HEK293 (cell line): ENCODE data around the gene FLYWCH1.

ENCODE experiments used
- CTCF ChIA-PET: fragments of 350-600 bp; formaldehyde crosslinking; extraction: SDS; loops from one replicate; lab custom pipeline; 2021; ENCODE audit warnings: antibody characterized with exemption; lab: Yijun Ruan, JAX
- POLR2A ChIA-PET: fragments of 300-600 bp; formaldehyde crosslinking; extraction: SDS; loops from one replicate; lab custom pipeline; 2020; ENCODE audit warnings: antibody characterized with exemption, inconsistent platforms; lab: Yijun Ruan, JAX
- H3K27ac ChIP-seq: fragments of 200-500 bp; sonication (Bioruptor generic); 2 replicates; pipeline ENCODE4 v1.5.1; 2014; ENCODE audit warnings: low read depth, low read length, control low read depth, inconsistent platforms; ENCODE audit errors: extremely low read depth
- H3K36me3 ChIP-seq, 2 experiments: fragments of 200-500 bp in 1 of 2; sonication (Bioruptor generic) in 1 of 2; 1 replicate in 1 of 2; 2 replicates in 1 of 2; pipeline ENCODE4 v1.5.1; 2014 to 2017; ENCODE audit warnings: inconsistent platforms in 2 of 2, low read length in 2 of 2; ENCODE audit not compliant: control insufficient read depth in 2 of 2, insufficient read depth in 1 of 2
- H3K4me1 ChIP-seq: fragments of 200-500 bp; sonication (Bioruptor generic); 2 replicates; pipeline ENCODE4 v1.5.1; 2014; ENCODE audit warnings: mild to moderate bottlenecking, low read length, inconsistent platforms; ENCODE audit not compliant: control insufficient read depth, insufficient read depth
- H3K4me3 ChIP-seq: 2 replicates; pipeline ENCODE4 v1.5.1; 2011; ENCODE audit warnings: low read depth, mild to moderate bottlenecking, control low read depth, low read length, moderate library complexity
- H3K9me3 ChIP-seq: fragments of 200-500 bp; sonication (Bioruptor generic); 2 replicates; pipeline ENCODE4 v1.5.1; 2014; ENCODE audit warnings: low read depth, low read length, inconsistent platforms; ENCODE audit not compliant: control insufficient read depth, insufficient read depth
- BCL11A ChIP-seq: fragments of 450-650 bp; formaldehyde crosslinking; IDR thresholded peaks from 2 replicates; pipeline ENCODE4 v1.5.1; 2016; ENCODE audit warnings: low read depth, missing biosample characterization, missing genetic modification characterization
- GLI2 ChIP-seq: fragments of 450-650 bp; formaldehyde crosslinking; IDR thresholded peaks from 2 replicates; pipeline ENCODE4; 2017; ENCODE audit warnings: missing biosample characterization, missing genetic modification characterization, low read depth, borderline replicate concordance
- GLIS1 ChIP-seq: fragments of 450-650 bp; formaldehyde crosslinking; IDR thresholded peaks from 2 replicates; pipeline ENCODE4 v1.5.1; 2016; ENCODE audit warnings: missing biosample characterization, missing genetic modification characterization
- PRDM10 ChIP-seq: fragments of 450-650 bp; formaldehyde crosslinking; IDR thresholded peaks from 2 replicates; pipeline ENCODE4 v1.5.1; 2016; ENCODE audit warnings: missing biosample characterization, missing genetic modification characterization
- SP3 ChIP-seq: fragments of 450-650 bp; formaldehyde crosslinking; IDR thresholded peaks from 2 replicates; pipeline ENCODE4 v1.5.1; 2016; ENCODE audit warnings: missing biosample characterization, missing genetic modification characterization
- ZBTB10 ChIP-seq: fragments of 450-650 bp; formaldehyde crosslinking; IDR thresholded peaks from 2 replicates; pipeline ENCODE4 v1.5.1; 2016; ENCODE audit warnings: missing biosample characterization, missing genetic modification characterization
- ZFP37 ChIP-seq: fragments of 450-650 bp; formaldehyde crosslinking; IDR thresholded peaks from 2 replicates; pipeline ENCODE4 v1.5.1; 2016; ENCODE audit warnings: missing biosample characterization, missing genetic modification characterization
- ZFP41 ChIP-seq: fragments of 450-650 bp; formaldehyde crosslinking; IDR thresholded peaks from 2 replicates; pipeline ENCODE4 v1.5.1; 2016; ENCODE audit warnings: missing biosample characterization, missing genetic modification characterization, borderline replicate concordance
- ZIC2 ChIP-seq: fragments of 450-650 bp; formaldehyde crosslinking; IDR thresholded peaks from 2 replicates; pipeline ENCODE4 v1.5.1; 2016; ENCODE audit warnings: missing biosample characterization, missing genetic modification characterization
- ZNF133 ChIP-seq: fragments of 450-650 bp; formaldehyde crosslinking; IDR thresholded peaks from 2 replicates; pipeline ENCODE4 v1.5.1; 2016; ENCODE audit warnings: missing biosample characterization, missing genetic modification characterization
- ZNF140 ChIP-seq: fragments of 450-650 bp; formaldehyde crosslinking; IDR thresholded peaks from 2 replicates; pipeline ENCODE4 v1.5.1; 2016; ENCODE audit warnings: missing biosample characterization, missing genetic modification characterization
- ZNF175 ChIP-seq: fragments of 450-650 bp; formaldehyde crosslinking; IDR thresholded peaks from 2 replicates; pipeline ENCODE4 v1.5.1; 2016; ENCODE audit warnings: missing biosample characterization, missing genetic modification characterization
- ZNF223 ChIP-seq: fragments of 450-650 bp; formaldehyde crosslinking; IDR thresholded peaks from 2 replicates; pipeline ENCODE4 v1.5.1; 2016; ENCODE audit warnings: missing biosample characterization, missing genetic modification characterization
- ZNF274 ChIP-seq, 2 experiments: fragments of 200-500 bp in 1 of 2; fragments of 450-650 bp in 1 of 2; sonication (Bioruptor generic) in 1 of 2; formaldehyde crosslinking in 1 of 2; IDR thresholded peaks; 2 replicates each; pipeline versions ENCODE4 v1.5.1 to v1.6.1; 2014 to 2016; ENCODE audit warnings: borderline replicate concordance in 1 of 2, inconsistent platforms in 1 of 2, low read length in 1 of 2, missing biosample characterization in 1 of 2, missing genetic modification characterization in 1 of 2
- ZNF350 ChIP-seq: fragments of 450-650 bp; formaldehyde crosslinking; IDR thresholded peaks from 2 replicates; pipeline ENCODE4 v1.5.0; 2017; ENCODE audit warnings: missing biosample characterization, mild to moderate bottlenecking, missing genetic modification characterization
- ZNF433 ChIP-seq: fragments of 450-650 bp; formaldehyde crosslinking; IDR thresholded peaks from 2 replicates; pipeline ENCODE4 v1.5.1; 2016; ENCODE audit warnings: missing biosample characterization, missing genetic modification characterization, low read depth
- ZNF529 ChIP-seq: fragments of 450-650 bp; formaldehyde crosslinking; IDR thresholded peaks from 2 replicates; pipeline ENCODE4 v1.5.1; 2017; ENCODE audit warnings: missing genetic modification characterization, missing biosample characterization; ENCODE audit not compliant: insufficient replicate concordance
- ZNF549 ChIP-seq: fragments of 450-650 bp; IDR thresholded peaks from 2 replicates; pipeline ENCODE4 v1.5.1; 2018; ENCODE audit warnings: missing biosample characterization, missing genetic modification characterization, mild to moderate bottlenecking, inconsistent platforms, moderate library complexity
- ZNF555 ChIP-seq: fragments of 450-650 bp; formaldehyde crosslinking; conservative IDR thresholded peaks from 2 replicates; pipeline ENCODE4 v1.5.1; 2017; ENCODE audit warnings: missing biosample characterization, mild to moderate bottlenecking, missing genetic modification characterization, inconsistent platforms
- ZNF692 ChIP-seq: fragments of 450-650 bp; formaldehyde crosslinking; IDR thresholded peaks from 2 replicates; pipeline ENCODE4 v1.5.1; 2016; ENCODE audit warnings: missing biosample characterization, missing genetic modification characterization

The FLYWCH1 gene

GRCh38 chr16:2899564-2900072 is 12.1 kb upstream of the FLYWCH1 start:
- ChIA-PET CTCF (interaction anchor here (0.6 to 0.7 kb wide), 3 partner anchors 28 to 283 kb away, joined by 3 to 8 read pairs (median 3); no protein-coding TSS in a partner anchor), POLR2A (interaction anchor here (0.7 to 1.4 kb wide), 3 partner anchors 17 to 123 kb away, joined by 3 to 9 read pairs (median 4); partner anchors contain the start of gene FLYWCH2)
- H3K4me3 ChIP-seq: no peak overlapping the region

GRCh38 chr16:2900526-2901075 is 11.1 kb upstream of the FLYWCH1 start:
- H3K27ac ChIP-seq: no peak overlapping the region
- H3K36me3 ChIP-seq: peaks cover 0 to 34% of the 10 kb centered on the region in 2 experiments; a peak in 1 of 3 replicates
- H3K9me3 ChIP-seq: no peaks in the 10 kb centered on the region
- CTCF ChIA-PET: interaction anchor here (0.6 kb wide), 1 partner anchor 28 kb away, joined by 4 read pairs; no protein-coding TSS in a partner anchor
- TF ChIP-seq ZNF274 (IDR thresholded peaks at IDR 0.05; ENCODE audit: low read length) (no peak), ZNF274 (tag by site-specific recombination; IDR thresholded peaks at IDR 0.05; ENCODE audit: borderline replicate concordance) (no peak), ZFP37 (tag by site-specific recombination) (no peak), ZNF350 (tag by site-specific recombination) (no peak), ZNF140 (no peak), ZBTB10 (tag by site-specific recombination) (no peak)
- POLR2A ChIA-PET: no interaction called here
- H3K4me1 ChIP-seq: no peaks in the 10 kb centered on the region
- H3K4me3 ChIP-seq: no peak overlapping the region

More at GRCh38 chr16:2899564-2900072, 12.1 kb upstream of the FLYWCH1 start:
- peaks cover 0 to 35% of the 10 kb centered on the region in 2 experiments; a peak in 1 of 3 replicates for H3K36me3 ChIP-seq
- H3K4me1 ChIP-seq: no peaks in the 10 kb centered on the region
- H3K9me3 ChIP-seq: no peaks in the 10 kb centered on the region
- no peak for TF ChIP-seq ZNF555 (tag by site-specific recombination)
- TF ChIP-seq ZNF529 (tag by site-specific recombination): no peak
- TF ChIP-seq ZIC2 (tag by site-specific recombination): peak; percentile 63
- no peak for TF ChIP-seq ZNF433 (tag by site-specific recombination)
- no peak for TF ChIP-seq ZNF549 (tag by site-specific recombination)
- no peak for TF ChIP-seq SP3 (tag by site-specific recombination)
- no peak for TF ChIP-seq GLI2 (tag by site-specific recombination)
- no peak for TF ChIP-seq ZNF133 (tag by site-specific recombination)
- TF ChIP-seq PRDM10 (tag by site-specific recombination): no peak
- no peak for TF ChIP-seq ZNF223
- TF ChIP-seq ZNF175 (tag by site-specific recombination): no peak
- TF ChIP-seq BCL11A (tag by site-specific recombination): no peak
- TF ChIP-seq ZNF692 (tag by site-specific recombination): no peak
- TF ChIP-seq GLIS1 (tag by site-specific recombination): peak; percentile 85
- no peak for TF ChIP-seq ZFP41 (tag by site-specific recombination)
- H3K27ac ChIP-seq: no peak overlapping the region
